HFF-Myc (cell line): ENCODE data around the gene PTGDR.

Source experiments
- DNase-seq: peaks from one replicate; pipeline ENCODE4 v3.0.0-alpha.2; 2011; ENCODE audit warnings: low read depth; ENCODE audit errors: extremely low read depth
- H3K4me3 ChIP-seq: replicated peaks from 2 replicates; pipeline ENCODE4 v1.5.1; 2011; ENCODE audit warnings: low read depth, mild to moderate bottlenecking, control low read depth, low read length
- TF ChIP-seq, protein P1 (sequence below): IDR thresholded peaks from 2 replicates; pipeline ENCODE4 v1.5.1; 2012; ENCODE audit warnings: mild to moderate bottlenecking, low read depth, low read length, control low read depth; ENCODE audit errors: missing control alignments

Gene PTGDR, protein sequence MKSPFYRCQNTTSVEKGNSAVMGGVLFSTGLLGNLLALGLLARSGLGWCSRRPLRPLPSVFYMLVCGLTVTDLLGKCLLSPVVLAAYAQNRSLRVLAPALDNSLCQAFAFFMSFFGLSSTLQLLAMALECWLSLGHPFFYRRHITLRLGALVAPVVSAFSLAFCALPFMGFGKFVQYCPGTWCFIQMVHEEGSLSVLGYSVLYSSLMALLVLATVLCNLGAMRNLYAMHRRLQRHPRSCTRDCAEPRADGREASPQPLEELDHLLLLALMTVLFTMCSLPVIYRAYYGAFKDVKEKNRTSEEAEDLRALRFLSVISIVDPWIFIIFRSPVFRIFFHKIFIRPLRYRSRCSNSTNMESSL

DNA sequence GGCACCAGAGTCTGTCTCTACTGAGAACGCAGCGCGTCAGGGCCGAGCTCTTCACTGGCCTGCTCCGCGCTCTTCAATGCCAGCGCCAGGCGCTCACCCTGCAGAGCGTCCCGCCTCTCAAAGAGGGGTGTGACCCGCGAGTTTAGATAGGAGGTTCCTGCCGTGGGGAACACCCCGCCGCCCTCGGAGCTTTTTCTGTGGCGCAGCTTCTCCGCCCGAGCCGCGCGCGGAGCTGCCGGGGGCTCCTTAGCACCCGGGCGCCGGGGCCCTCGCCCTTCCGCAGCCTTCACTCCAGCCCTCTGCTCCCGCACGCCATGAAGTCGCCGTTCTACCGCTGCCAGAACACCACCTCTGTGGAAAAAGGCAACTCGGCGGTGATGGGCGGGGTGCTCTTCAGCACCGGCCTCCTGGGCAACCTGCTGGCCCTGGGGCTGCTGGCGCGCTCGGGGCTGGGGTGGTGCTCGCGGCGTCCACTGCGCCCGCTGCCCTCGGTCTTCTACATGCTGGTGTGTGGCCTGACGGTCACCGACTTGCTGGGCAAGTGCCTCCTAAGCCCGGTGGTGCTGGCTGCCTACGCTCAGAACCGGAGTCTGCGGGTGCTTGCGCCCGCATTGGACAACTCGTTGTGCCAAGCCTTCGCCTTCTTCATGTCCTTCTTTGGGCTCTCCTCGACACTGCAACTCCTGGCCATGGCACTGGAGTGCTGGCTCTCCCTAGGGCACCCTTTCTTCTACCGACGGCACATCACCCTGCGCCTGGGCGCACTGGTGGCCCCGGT is at the start of gene PTGDR:
PTGDR (plus strand) TSS at position 198 of the 778 bp plus-strand sequence; CDS start at position 315, 117 bp downstream.
- H3K4me3 ChIP-seq = peak within 1 kb of the TSS; percentile 25
- no peak for DNase-seq
- TF ChIP-seq, protein P1, sequence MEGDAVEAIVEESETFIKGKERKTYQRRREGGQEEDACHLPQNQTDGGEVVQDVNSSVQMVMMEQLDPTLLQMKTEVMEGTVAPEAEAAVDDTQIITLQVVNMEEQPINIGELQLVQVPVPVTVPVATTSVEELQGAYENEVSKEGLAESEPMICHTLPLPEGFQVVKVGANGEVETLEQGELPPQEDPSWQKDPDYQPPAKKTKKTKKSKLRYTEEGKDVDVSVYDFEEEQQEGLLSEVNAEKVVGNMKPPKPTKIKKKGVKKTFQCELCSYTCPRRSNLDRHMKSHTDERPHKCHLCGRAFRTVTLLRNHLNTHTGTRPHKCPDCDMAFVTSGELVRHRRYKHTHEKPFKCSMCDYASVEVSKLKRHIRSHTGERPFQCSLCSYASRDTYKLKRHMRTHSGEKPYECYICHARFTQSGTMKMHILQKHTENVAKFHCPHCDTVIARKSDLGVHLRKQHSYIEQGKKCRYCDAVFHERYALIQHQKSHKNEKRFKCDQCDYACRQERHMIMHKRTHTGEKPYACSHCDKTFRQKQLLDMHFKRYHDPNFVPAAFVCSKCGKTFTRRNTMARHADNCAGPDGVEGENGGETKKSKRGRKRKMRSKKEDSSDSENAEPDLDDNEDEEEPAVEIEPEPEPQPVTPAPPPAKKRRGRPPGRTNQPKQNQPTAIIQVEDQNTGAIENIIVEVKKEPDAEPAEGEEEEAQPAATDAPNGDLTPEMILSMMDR = no peak

DNA sequence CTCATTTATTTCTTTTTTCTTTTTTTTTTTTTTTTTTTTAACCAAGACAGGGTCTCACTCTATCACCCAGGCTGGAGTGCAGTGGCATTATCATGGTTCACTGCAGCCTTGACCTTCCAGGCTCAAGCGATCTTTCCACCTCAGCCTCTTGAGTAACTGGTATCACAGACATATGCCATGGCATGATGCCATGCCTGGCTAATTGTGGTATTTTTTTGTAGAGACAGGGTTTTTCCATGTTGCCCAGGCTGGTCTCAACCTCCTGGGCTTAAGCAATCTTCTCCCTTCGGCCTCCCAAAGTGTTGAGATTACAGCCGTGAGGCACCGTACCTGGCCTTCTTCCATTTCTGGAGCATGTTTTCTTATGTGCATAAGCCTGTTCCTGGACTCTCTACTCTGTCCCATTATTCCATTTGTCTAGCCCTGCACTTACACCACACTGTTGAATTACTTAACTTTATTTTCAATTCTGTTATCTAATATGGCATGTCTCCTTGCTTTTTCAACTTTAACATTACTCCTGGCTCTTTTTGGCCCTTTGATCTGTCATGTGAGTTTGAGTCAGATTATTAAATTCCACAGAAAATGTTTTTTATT is 47.9 kb upstream of the PTGDR start:
- DNase-seq = no peak
- no peak overlapping the region for H3K4me3 ChIP-seq
- TF ChIP-seq, protein P1 = no peak

DNA sequence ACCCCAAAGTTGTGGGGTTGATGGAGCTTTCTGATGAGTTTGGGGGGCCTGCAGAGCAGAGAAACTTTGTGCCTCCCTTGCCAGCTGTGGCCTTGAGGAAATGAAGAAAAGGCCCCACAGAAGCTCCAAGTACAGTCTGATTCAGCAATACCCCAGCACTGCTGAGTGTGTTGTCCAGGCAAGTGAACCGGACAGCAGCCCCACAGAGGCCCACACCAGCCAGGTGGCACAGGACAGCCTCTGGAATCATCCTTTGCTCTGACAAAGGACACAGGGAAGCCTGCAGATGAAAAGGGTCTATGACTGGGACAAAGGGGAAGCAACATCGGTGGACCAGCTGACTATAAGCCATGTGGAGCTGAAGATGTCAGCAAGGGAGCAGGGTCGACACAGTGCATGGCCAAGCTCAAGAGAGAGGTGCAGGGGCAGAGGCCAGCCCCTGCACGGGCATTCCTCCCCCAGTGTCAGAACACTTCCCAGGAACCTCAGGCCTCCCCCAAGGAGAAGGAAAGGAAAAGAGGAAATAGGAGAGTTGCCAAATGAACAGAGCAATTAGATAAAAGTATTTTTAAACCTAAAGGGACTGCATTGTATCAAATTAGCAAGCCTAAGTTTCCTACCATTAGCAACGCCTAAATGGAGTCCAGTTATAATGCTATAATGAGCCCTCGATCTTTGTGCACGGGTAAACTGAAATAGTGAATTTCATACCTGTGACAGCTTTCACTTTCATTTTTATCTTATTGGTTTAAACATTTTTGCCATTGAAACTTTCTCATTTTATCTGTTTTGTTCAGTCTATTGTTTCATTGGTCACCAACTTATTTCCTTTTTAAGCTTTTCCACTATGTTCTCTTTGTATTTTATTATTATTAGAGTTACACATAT is 46.3 kb upstream of the PTGDR start:
- H3K4me3 ChIP-seq = no peak overlapping the region
- TF ChIP-seq, protein P1 = no peak
- DNase-seq = no peak

DNA sequence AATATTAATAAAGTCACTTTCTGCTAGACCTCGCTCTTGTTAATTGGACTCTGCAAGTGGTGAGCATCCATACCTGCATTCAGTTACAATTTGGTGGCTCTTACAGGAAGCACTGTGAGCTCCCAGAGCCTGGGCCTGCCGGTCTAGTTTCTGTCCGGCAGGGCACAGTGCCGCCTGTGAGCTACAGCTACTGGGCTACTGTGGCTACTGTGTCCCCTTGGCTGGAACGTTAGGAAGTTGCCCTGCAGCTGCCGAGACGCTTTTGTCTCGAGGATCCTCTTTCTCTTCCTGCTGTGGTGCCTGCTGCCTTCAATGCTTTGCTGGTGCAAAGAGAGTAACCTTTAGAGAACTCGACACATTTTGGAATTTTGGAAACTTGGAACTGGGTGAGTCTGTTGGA is 44.6 kb upstream of the PTGDR start:
- DNase-seq = no peak
- TF ChIP-seq, protein P1 = no peak
- H3K4me3 ChIP-seq = no peak overlapping the region

DNA sequence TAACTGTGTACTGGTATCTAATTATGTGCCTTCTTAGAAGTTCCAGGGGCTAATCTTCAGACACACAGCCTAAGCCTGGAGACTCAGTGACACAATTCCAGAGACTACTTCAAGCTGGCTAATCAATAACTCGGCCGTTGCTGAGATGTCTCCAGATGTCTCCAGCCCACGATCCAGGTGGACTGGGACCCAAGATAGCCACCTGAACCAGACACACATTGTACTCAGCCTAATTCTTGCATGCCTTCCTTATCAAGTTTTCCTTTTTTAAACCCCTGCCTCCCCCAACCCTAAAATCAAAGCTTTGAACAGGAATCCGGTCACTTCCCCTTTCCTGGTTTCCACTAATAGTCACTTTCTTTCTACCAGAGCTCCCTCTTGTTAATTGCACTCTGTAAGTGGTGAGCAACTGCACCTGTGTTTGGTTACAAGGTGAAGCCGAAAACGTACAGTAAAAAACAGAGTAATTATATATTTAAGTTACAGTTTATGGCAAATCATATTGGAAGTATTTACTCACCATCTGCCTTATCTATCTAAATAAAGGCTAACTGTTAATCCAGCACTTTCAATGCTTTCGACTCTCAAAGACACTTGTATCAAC is 39.8 kb upstream of the PTGDR start:
- H3K4me3 ChIP-seq = no peak overlapping the region
- TF ChIP-seq, protein P1 = no peak
- no peak for DNase-seq

DNA sequence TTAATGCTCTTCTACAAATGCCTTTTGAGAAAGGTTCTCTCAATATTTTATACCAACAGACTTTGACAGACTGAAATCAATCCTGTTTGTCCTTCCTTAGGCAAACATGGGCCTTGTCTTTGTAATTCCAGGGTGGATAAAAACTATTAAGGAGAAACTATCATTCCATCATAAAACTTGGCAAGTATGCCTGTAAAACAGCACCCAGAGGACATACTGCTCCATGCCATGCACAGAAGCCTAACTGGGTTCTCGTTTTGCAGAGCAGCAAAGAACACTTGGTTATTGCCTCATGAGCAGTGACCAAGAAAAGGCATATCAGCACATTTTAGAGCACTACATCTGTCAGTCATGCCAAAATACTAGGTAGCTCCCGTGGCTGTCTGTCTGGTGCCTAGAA is 33.8 kb upstream of the PTGDR start:
- DNase-seq = no peak
- H3K4me3 ChIP-seq = no peak overlapping the region
- TF ChIP-seq, protein P1 = no peak
